SK-N-SH treated with all-trans-retinoic acid at 6 μM for 48 hours (cell line): Measurements from ENCODE around the gene SORCS2.

Source experiments
- ATAC-seq: fragments of 200-7000 bp; cut with Tn5 transposase; 3 replicates; pipeline ENCODE4 v1.9.1; 2020; ENCODE audit warnings: mild to moderate bottlenecking, moderate library complexity
- ARNTL ChIP-seq: fragments of 450-650 bp; formaldehyde crosslinking; IDR thresholded peaks from 2 replicates; pipeline ENCODE4 v1.5.0; 2020; ENCODE audit warnings: low read depth, mild to moderate bottlenecking, moderate library complexity, borderline replicate concordance
- BACH2 ChIP-seq: fragments of 250-450 bp; sonication (Bioruptor Pico); IDR thresholded peaks from 2 replicates; pipeline ENCODE4 v1.9.0; 2021; ENCODE audit warnings: mild to moderate bottlenecking, borderline replicate concordance
- CREB5 ChIP-seq: fragments of 250-450 bp; sonication (Bioruptor Pico); IDR thresholded peaks from 2 replicates; pipeline ENCODE4 v1.5.1; 2020; ENCODE audit warnings: low read depth, mild to moderate bottlenecking, moderate library complexity
- ESRRG ChIP-seq: fragments of 250-450 bp; sonication (Bioruptor Pico); IDR thresholded peaks from 2 replicates; pipeline ENCODE4 v1.6.1; 2021; ENCODE audit warnings: mild to moderate bottlenecking
- GLIS3 ChIP-seq: fragments of 250-450 bp; sonication (Bioruptor Pico); IDR thresholded peaks from 2 replicates; pipeline ENCODE4 v1.5.0; 2020; ENCODE audit warnings: mild to moderate bottlenecking, moderate library complexity
- ISL1 ChIP-seq: fragments of 250-450 bp; sonication (Bioruptor Pico); IDR thresholded peaks from 2 replicates; pipeline ENCODE4 v2.1.2; 2022; ENCODE audit warnings: mild to moderate bottlenecking, moderate library complexity
- OSR1 ChIP-seq: fragments of 250-450 bp; sonication (Bioruptor Pico); IDR thresholded peaks from 2 replicates; pipeline ENCODE4 v1.8.0; 2022; ENCODE audit warnings: moderate library complexity, mild to moderate bottlenecking, inconsistent platforms
- PPARA ChIP-seq: fragments of 250-450 bp; sonication (Bioruptor Pico); IDR thresholded peaks from 2 replicates; pipeline ENCODE4 v1.5.0; 2020; ENCODE audit warnings: mild to moderate bottlenecking, borderline replicate concordance
- RARB ChIP-seq: fragments of 250-450 bp; sonication (Bioruptor Pico); IDR thresholded peaks from 2 replicates; pipeline ENCODE4 v1.8.0; 2021; ENCODE audit warnings: mild to moderate bottlenecking, moderate library complexity
- SNAI2 ChIP-seq: fragments of 250-450 bp; sonication (Bioruptor Pico); IDR thresholded peaks from 2 replicates; pipeline ENCODE4 v1.5.0; 2020; ENCODE audit warnings: mild to moderate bottlenecking, moderate library complexity
- TCF4 ChIP-seq: fragments of 250-450 bp; sonication (Bioruptor Pico); IDR thresholded peaks from 2 replicates; pipeline ENCODE4 v1.8.0; 2021; ENCODE audit warnings: mild to moderate bottlenecking, moderate library complexity, borderline replicate concordance
- TSHZ2 ChIP-seq: fragments of 250-450 bp; sonication (Bioruptor Pico); IDR thresholded peaks from 2 replicates; pipeline ENCODE4 v1.5.0; 2020; ENCODE audit warnings: mild to moderate bottlenecking, moderate library complexity
- ZFP3 ChIP-seq: fragments of 250-450 bp; sonication (Bioruptor Pico); IDR thresholded peaks from 2 replicates; pipeline ENCODE4 v1.5.0; 2020; ENCODE audit warnings: mild to moderate bottlenecking, moderate library complexity
- ZFP30 ChIP-seq: fragments of 450-650 bp; formaldehyde crosslinking; IDR thresholded peaks from 2 replicates; pipeline ENCODE4 v1.5.0; 2022; ENCODE audit warnings: mild to moderate bottlenecking, moderate library complexity
- ZNF70 ChIP-seq: fragments of 450-650 bp; formaldehyde crosslinking; IDR thresholded peaks from 2 replicates; pipeline ENCODE4 v1.5.0; 2020; ENCODE audit warnings: mild to moderate bottlenecking, moderate library complexity
- ZNF8 ChIP-seq: fragments of 450-650 bp; formaldehyde crosslinking; IDR thresholded peaks from 2 replicates; pipeline ENCODE4 v1.5.0; 2020; ENCODE audit warnings: mild to moderate bottlenecking, moderate library complexity
- TF ChIP-seq, protein P1 (sequence below): fragments of 250-450 bp; sonication (Bioruptor Pico); IDR thresholded peaks from 2 replicates; pipeline ENCODE4 v1.8.0; 2020; ENCODE audit warnings: mild to moderate bottlenecking, moderate library complexity, borderline replicate concordance
- TF ChIP-seq, protein P2 (sequence below): fragments of 250-450 bp; sonication (Bioruptor Pico); IDR thresholded peaks from 2 replicates; pipeline ENCODE4 v1.5.1; 2021; ENCODE audit warnings: mild to moderate bottlenecking, moderate library complexity
- TF ChIP-seq, protein P3 (sequence below): fragments of 250-450 bp; sonication (Bioruptor Pico); IDR thresholded peaks from 2 replicates; pipeline ENCODE4 v1.8.0; 2021; ENCODE audit warnings: low read depth, mild to moderate bottlenecking, moderate library complexity, borderline replicate concordance

Gene SORCS2

GRCh38 chr4:7431696-7432530 lies 239.6 kb downstream of the SORCS2 start:
- no peak for ATAC-seq
- TF ChIP-seq TSHZ2 (CRISPR knock-in tag) (no peak), PPARA (CRISPR knock-in tag) (no peak), ZFP3 (CRISPR knock-in tag) (no peak), ZNF8 (CRISPR knock-in tag) (no peak), RARB (no peak), GLIS3 (no peak)

DNA sequence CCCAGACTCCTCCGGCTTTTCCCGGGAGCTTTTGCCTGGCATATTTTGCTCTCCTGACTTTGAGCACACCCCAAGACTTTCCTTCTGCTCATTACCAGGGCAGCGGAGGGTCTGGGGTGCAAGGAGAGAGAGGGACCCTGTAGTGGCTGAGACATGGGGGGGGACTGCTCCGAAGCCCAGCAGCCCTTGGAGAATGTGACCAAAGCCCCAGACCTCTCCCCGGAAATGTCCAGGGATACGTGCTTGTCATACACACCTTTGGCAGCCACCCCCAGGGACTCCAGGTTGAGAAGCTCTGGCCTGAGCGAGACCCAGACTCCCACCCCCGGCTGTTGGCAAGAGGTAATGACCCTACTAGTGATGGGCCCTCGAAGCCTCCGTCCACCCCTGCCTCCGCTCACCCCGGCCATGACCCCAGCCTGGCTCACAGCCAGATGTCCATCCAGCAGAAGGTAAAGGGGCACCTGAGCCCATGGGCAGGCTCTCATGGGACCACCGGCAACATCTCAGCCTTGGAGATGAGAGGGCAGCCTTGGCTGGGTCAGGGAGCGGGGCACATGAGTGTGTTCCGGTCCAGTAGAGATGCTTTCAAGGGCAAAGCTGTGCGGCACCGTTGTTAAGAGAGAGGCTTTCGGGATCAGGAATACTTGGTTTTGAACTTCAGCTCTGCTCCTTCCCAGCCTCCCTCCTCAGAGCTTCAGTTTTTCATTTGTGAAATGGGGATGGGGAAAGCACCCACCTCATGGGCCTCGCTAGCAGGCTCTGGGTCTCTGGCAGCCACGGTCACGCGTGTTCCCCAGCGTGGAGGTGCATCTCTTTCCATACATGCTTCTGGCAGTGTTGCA lies 240.4 kb downstream of the SORCS2 start:
- ATAC-seq = no peak
- TF ChIP-seq GLIS3 (no peak), OSR1 (CRISPR knock-in tag) (no peak), ZFP30 (no peak), TCF4 (no peak), PPARA (CRISPR knock-in tag) (no peak), SNAI2 (no peak), BACH2 (CRISPR knock-in tag) (no peak), CREB5 (CRISPR knock-in tag) (no peak)

- ATAC-seq = no peak
- TF ChIP-seq TCF4 (no peak), ZFP30 (no peak), PPARA (CRISPR knock-in tag) (no peak), ISL1 (CRISPR knock-in tag) (no peak), CREB5 (CRISPR knock-in tag) (no peak), ZNF8 (CRISPR knock-in tag) (no peak), ARNTL (CRISPR knock-in tag) (no peak), ZFP3 (CRISPR knock-in tag) (no peak), OSR1 (CRISPR knock-in tag) (no peak), RARB (no peak), SNAI2 (no peak), ESRRG (no peak), ZNF70 (CRISPR knock-in tag) (no peak), BACH2 (CRISPR knock-in tag) (no peak)
- TF ChIP-seq, protein P1, sequence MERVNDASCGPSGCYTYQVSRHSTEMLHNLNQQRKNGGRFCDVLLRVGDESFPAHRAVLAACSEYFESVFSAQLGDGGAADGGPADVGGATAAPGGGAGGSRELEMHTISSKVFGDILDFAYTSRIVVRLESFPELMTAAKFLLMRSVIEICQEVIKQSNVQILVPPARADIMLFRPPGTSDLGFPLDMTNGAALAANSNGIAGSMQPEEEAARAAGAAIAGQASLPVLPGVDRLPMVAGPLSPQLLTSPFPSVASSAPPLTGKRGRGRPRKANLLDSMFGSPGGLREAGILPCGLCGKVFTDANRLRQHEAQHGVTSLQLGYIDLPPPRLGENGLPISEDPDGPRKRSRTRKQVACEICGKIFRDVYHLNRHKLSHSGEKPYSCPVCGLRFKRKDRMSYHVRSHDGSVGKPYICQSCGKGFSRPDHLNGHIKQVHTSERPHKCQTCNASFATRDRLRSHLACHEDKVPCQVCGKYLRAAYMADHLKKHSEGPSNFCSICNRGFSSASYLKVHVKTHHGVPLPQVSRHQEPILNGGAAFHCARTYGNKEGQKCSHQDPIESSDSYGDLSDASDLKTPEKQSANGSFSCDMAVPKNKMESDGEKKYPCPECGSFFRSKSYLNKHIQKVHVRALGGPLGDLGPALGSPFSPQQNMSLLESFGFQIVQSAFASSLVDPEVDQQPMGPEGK (CRISPR knock-in tag) = no peak
- TF ChIP-seq, protein P2, sequence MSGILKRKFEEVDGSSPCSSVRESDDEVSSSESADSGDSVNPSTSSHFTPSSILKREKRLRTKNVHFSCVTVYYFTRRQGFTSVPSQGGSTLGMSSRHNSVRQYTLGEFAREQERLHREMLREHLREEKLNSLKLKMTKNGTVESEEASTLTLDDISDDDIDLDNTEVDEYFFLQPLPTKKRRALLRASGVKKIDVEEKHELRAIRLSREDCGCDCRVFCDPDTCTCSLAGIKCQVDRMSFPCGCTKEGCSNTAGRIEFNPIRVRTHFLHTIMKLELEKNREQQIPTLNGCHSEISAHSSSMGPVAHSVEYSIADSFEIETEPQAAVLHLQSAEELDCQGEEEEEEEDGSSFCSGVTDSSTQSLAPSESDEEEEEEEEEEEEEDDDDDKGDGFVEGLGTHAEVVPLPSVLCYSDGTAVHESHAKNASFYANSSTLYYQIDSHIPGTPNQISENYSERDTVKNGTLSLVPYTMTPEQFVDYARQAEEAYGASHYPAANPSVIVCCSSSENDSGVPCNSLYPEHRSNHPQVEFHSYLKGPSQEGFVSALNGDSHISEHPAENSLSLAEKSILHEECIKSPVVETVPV (CRISPR knock-in tag) = no peak
- TF ChIP-seq, protein P3, sequence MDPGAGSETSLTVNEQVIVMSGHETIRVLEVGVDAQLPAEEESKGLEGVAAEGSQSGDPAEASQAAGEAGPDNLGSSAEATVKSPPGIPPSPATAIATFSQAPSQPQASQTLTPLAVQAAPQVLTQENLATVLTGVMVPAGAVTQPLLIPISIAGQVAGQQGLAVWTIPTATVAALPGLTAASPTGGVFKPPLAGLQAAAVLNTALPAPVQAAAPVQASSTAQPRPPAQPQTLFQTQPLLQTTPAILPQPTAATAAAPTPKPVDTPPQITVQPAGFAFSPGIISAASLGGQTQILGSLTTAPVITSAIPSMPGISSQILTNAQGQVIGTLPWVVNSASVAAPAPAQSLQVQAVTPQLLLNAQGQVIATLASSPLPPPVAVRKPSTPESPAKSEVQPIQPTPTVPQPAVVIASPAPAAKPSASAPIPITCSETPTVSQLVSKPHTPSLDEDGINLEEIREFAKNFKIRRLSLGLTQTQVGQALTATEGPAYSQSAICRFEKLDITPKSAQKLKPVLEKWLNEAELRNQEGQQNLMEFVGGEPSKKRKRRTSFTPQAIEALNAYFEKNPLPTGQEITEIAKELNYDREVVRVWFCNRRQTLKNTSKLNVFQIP (CRISPR knock-in tag) = no peak
These were observed 241.2 kb downstream of the SORCS2 start for GRCh38 chr4:7433376-7434140.
